Colonic mucosa (tissue), 4 donors: ENCODE measurements around the gene ELMOD1. TPM values are rescaled to one million over a fixed set of nuclear protein-coding genes. Genes with fewer than 3 reads are reported as not detected.

ENCODE experiments used
- DNase-seq: peaks from one replicate; pipeline ENCODE4 v3.0.0-alpha.2; 2020
- H3K27ac ChIP-seq: fragments of 200-600 bp; one replicate; pipeline ENCODE4 v1.8.0; 2021
- H3K27me3 ChIP-seq: fragments of 200-600 bp; one replicate; pipeline ENCODE4 v1.8.0; 2021
- H3K36me3 ChIP-seq: fragments of 200-600 bp; one replicate; pipeline ENCODE4 v1.8.0; 2021
- H3K4me1 ChIP-seq: fragments of 200-600 bp; one replicate; pipeline ENCODE4 v1.8.0; 2021; ENCODE audit warnings: mild to moderate bottlenecking
- H3K4me3 ChIP-seq: fragments of 200-600 bp; one replicate; pipeline ENCODE4 v1.8.0; 2021
- H3K9ac ChIP-seq, 2 donors: one replicate each; pipeline ENCODE4 v1.7.0; 2013; ENCODE audit warnings: control low read depth in 2 of 2, low read depth in 2 of 2, low read length in 2 of 2
- H3K9me3 ChIP-seq: fragments of 200-600 bp; one replicate; pipeline ENCODE4 v1.8.0; 2021
- intact Hi-C: fragments of 100-400 bp; cut with DNase I; formaldehyde crosslinking; loops from one replicate; pipeline ENCODE4 v1.14.1; 2022
- total RNA-seq, 2 donors: library from RNA; stranded (reverse); fragmentation: NEBNext Ultra II Directional in 1 of 2; extraction: Animal tissue kit (Norgen Biotek cat#: 25700) in 1 of 2; gene quantifications; one replicate each; pipeline ENCODE4 v1.2.1, GENCODE V29; 2021
- TF ChIP-seq, protein P1 (sequence below): fragments of 200-600 bp; IDR thresholded peaks from one replicate; pipeline ENCODE4 v1.8.0; 2022; ENCODE audit warnings: antibody characterized with exemption, mild to moderate bottlenecking
- donor health status: healthy.
- donor health status: DM: no; HTN: no; CAD: no.
- donor health status: DM: no; HTN: no; CAD: no.

The ELMOD1 gene
- total RNA-seq, 2 donors from 2014 or later: 0.11 TPM; not detected in 1

DNA sequence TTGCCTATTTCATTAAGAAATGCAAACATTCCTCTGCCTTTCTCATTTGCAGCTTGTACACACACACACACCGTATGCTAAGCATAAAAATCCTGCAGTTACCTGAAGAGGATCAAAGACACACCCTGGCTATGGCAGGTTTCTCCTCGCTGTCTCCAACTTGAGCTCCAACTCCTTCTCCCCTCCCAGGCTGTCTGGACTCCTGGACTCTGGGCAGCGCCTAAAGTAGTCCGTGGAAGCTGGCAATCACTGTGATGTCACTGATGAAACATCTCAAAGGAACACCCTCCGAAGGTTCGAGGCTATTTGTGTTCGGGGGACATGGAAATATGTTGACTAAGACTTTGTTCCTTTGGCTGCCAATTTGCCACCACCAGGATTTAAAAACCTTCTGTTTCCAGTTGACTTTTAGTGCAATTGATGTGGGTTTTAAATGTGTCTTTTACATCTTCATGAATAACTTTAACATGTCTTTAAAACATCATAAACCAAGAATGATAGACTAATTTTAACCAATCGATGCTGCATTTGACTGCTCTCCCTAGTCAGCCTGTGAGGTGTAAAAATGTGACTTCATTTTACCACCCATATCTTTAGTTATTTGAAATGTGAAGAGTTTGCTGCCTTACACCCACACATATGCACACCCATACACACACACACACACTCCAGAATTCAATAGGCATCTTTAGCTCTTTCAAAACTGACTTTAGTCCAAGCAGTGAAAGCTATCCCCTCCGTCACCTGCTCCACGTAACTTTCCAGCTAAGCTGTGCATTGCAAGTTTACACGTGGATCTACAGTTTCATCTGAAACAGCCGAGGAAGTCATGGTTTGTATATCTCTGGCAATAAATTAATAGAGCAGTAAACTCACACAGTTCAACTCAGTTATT lies 121.2 kb downstream of the ELMOD1 start, which contains the start of gene SLN:
SLN (minus strand) TSS at position 196 of the 895 bp plus-strand sequence.
- no peak within 1 kb of the TSS for H3K4me3 ChIP-seq
- H3K27me3 ChIP-seq: no peaks in the 10 kb centered on the region
- H3K4me1 ChIP-seq: no peaks in the 10 kb centered on the region
- no peak within 1 kb of the TSS for H3K27ac ChIP-seq
- no peak for DNase-seq
- no peaks in the 10 kb centered on the region for H3K36me3 ChIP-seq
- TF ChIP-seq, protein P1, sequence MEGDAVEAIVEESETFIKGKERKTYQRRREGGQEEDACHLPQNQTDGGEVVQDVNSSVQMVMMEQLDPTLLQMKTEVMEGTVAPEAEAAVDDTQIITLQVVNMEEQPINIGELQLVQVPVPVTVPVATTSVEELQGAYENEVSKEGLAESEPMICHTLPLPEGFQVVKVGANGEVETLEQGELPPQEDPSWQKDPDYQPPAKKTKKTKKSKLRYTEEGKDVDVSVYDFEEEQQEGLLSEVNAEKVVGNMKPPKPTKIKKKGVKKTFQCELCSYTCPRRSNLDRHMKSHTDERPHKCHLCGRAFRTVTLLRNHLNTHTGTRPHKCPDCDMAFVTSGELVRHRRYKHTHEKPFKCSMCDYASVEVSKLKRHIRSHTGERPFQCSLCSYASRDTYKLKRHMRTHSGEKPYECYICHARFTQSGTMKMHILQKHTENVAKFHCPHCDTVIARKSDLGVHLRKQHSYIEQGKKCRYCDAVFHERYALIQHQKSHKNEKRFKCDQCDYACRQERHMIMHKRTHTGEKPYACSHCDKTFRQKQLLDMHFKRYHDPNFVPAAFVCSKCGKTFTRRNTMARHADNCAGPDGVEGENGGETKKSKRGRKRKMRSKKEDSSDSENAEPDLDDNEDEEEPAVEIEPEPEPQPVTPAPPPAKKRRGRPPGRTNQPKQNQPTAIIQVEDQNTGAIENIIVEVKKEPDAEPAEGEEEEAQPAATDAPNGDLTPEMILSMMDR: no peak
- H3K9me3 ChIP-seq: no peaks in the 10 kb centered on the region
- intact Hi-C loops: no loop called here
- H3K9ac ChIP-seq: no peak within 1 kb of the TSS

DNA sequence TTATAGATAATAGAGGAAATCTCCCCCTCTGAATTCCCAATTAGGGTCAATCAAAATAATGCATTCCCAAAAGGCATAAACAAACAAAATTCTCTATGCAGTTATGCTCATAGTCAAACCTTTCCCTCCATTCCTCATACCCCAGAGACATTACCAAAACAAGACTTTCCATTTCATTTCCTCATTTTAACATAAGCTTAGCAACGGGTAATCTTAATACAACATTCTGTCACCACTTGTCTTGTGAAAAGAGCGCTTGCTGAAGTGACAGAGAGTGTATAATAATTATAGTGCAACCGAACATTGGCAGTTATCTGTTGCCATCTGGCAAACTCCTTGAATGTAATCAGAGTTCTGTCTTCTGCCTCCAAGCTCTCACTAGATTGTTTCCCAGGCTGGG lies 122.1 kb downstream of the ELMOD1 start:
- H3K9ac ChIP-seq: no peak overlapping the region
- TF ChIP-seq, protein P1: no peak
- intact Hi-C loops: no loop called here
- H3K27me3 ChIP-seq: no peaks in the 10 kb centered on the region
- DNase-seq: no peak
- H3K4me3 ChIP-seq: no peak overlapping the region
- no peak overlapping the region for H3K27ac ChIP-seq
- no peaks in the 10 kb centered on the region for H3K36me3 ChIP-seq
- no peaks in the 10 kb centered on the region for H3K9me3 ChIP-seq
- H3K4me1 ChIP-seq: no peaks in the 10 kb centered on the region

Other genes starting within 250 kb of the ELMOD1 start
- gene CWF19L2, start 133.3 kb upstream of the ELMOD1 start, total RNA-seq: 1 to 10 TPM; 8.7 to 9.0 TPM
- 1 to 10 TPM; 3.7 to 5.0 TPM for gene ALKBH8, start 25.4 kb upstream of the ELMOD1 start, total RNA-seq
- gene SLN, start 120.9 kb downstream of the ELMOD1 start, total RNA-seq: not detected